Transverse colon (tissue), 4 donors: Measurements from ENCODE around the gene ZBTB16. TPM values are rescaled to one million over a fixed set of nuclear protein-coding genes. Genes with fewer than 3 reads are reported as not detected.
A peak's percentile ranks its signal among the peaks of the same experiment; 100 is the strongest.

Source experiments
- DNase-seq: peaks from one replicate; pipeline ENCODE4 v3.0.0-alpha.2; 2019
- H3K27ac ChIP-seq, 4 donors: fragments of 200-600 bp; sonication (generic); 2 replicates each; pipeline ENCODE4 v1.5.1; 2016 to 2018; ENCODE audit warnings: inconsistent platforms in 4 of 4
- H3K27me3 ChIP-seq: fragments of 200-600 bp; sonication (generic); 2 replicates; pipeline ENCODE4 v1.5.1; 2017; ENCODE audit warnings: inconsistent platforms
- H3K36me3 ChIP-seq, 4 donors: fragments of 200-600 bp; sonication (generic); 2 replicates each; pipeline ENCODE4 v1.5.1; 2017 to 2019; ENCODE audit warnings: inconsistent platforms in 4 of 4
- H3K4me1 ChIP-seq, 4 donors: fragments of 200-600 bp; sonication (generic); 2 replicates each; pipeline ENCODE4 v1.5.1; 2017 to 2020; ENCODE audit warnings: inconsistent platforms in 4 of 4
- H3K4me3 ChIP-seq, 4 donors: fragments of 200-600 bp; sonication (generic); 1 replicate in 1 of 4; 2 replicates in 3 of 4; pipeline versions ENCODE4 v1.5.1 to v1.6.1; 2017 to 2019; ENCODE audit warnings: inconsistent platforms in 4 of 4
- H3K9me3 ChIP-seq, 2 donors: fragments of 200-600 bp; sonication (generic); 2 replicates each; pipeline ENCODE4 v1.5.1; 2017 to 2019; ENCODE audit warnings: inconsistent platforms in 2 of 2
- CTCF ChIP-seq, 5 experiments: fragments of 200-600 bp in 3 of 5; fragments of 450-650 bp in 2 of 5; sonication (generic) in 3 of 5; IDR thresholded peaks; 1 replicate in 2 of 5; 2 replicates in 3 of 5; pipeline ENCODE4 v1.5.1; 2016 to 2017; ENCODE audit warnings: antibody characterized with exemption in 5 of 5, inconsistent platforms in 3 of 5, mild to moderate bottlenecking in 2 of 5, moderate library complexity in 1 of 5
- EP300 ChIP-seq: sonication (generic); formaldehyde crosslinking; IDR thresholded peaks from one replicate; pipeline ENCODE4 v1.6.1; 2017; ENCODE audit warnings: antibody characterized with exemption, low read depth
- POLR2A ChIP-seq: fragments of 450-650 bp; IDR thresholded peaks from one replicate; pipeline ENCODE4 v1.6.1; 2016; ENCODE audit warnings: antibody characterized with exemption, mild to moderate bottlenecking, moderate library complexity
- POLR2AphosphoS5 ChIP-seq, 3 donors: sonication (generic); formaldehyde crosslinking; IDR thresholded peaks; one replicate each; pipeline ENCODE4 v1.6.1; 2016; ENCODE audit warnings: antibody characterized with exemption in 3 of 3
- WGBS, 2 donors: methylation state at CpG; one replicate each; pipeline ENCODE4 v1.1.5; 2018; ENCODE audit warnings: low coverage in 1 of 2; 5-methylcytosine and 5-hydroxymethylcytosine counted together
- in situ Hi-C, 4 donors: fragments of 200-750 bp; cut with MboI; loops; one replicate each; pipeline versions ENCODE4 v1.15.0 to v1.15.1; 2017; ENCODE audit warnings: low sequenced_read_pairs in 3 of 4, low pct_ligation_motif_present in 1 of 4, low pct_unique_long_range_greater_than_20kb in 1 of 4
- intact Hi-C: fragments of 100-400 bp; cut with DNase I; formaldehyde crosslinking; loops from one replicate; pipeline ENCODE4 v1.15.1; 2023; ENCODE audit warnings: low total_unique reads
- total RNA-seq, 4 donors: library from RNA; depleted of rRNA; stranded (reverse); fragments of >200 nt; gene quantifications; one replicate each; pipeline ENCODE4 v1.1.0, GENCODE V29; 2016

Gene ZBTB16
- total RNA-seq, 4 donors from 2014 or later: 108 to 271 (median 155) TPM

- no peak for DNase-seq
- Histone ChIP-seq H3K9me3 (no peaks in the 10 kb centered on the region), H3K4me3 (peak overlapping the region in 1 of 4 donors; percentile 22), H3K27me3 (no peaks in the 10 kb centered on the region), H3K4me1 (peaks cover 53 to 93% (median 87%) of the 10 kb centered on the region in 4 donors), H3K27ac (peak overlapping the region; percentile 39 to 48 (median 46)), H3K36me3 (no peaks in the 10 kb centered on the region)
- intact Hi-C loops: no loop called here
- 59% methylated on average over 18 of the region's 18 CpGs for WGBS, 2 donors
- TF ChIP-seq CTCF (IDR thresholded peaks at IDR 0.05): peak; percentile 51 to 64 (median 60)
- TF ChIP-seq POLR2A: no peak
- no peak for TF ChIP-seq EP300
- peak in 1 of 3 donors; percentile 41 for TF ChIP-seq POLR2AphosphoS5 (IDR thresholded peaks at IDR 0.05)
- in situ Hi-C loops: loop anchor here in 1 of 4 donors (10.0 kb wide), 1 partner anchor 109 kb away; no protein-coding TSS in a partner anchor
These were observed 16.5 kb downstream of the ZBTB16 start for GRCh38 chr11:114075891-114076441.

DNA sequence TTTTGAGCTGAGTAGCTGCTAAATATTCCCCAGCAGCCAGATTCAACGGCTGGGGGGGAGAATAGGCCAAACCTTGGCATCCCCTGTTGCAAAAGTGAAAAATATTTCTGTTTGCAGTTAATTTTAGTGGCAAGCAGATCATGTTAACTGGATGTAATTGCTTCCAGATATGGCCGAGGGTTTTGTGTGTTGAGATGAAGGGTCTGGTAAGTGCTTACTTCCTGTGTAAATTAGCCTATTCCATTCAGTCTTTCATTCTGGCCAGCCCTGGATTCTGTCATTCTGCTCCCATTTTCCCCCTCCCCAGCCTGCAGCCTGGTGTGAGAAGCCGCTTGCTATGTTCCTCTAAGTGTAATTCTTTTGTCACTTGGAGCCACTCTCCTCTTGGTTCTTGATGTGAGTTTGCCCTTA is 17.4 kb downstream of the ZBTB16 start:
- Histone ChIP-seq H3K4me1 (peaks cover 56 to 94% (median 88%) of the 10 kb centered on the region in 4 donors), H3K27me3 (no peaks in the 10 kb centered on the region), H3K36me3 (no peaks in the 10 kb centered on the region), H3K4me3 (peak overlapping the region in 1 of 4 donors; percentile 22), H3K9me3 (no peaks in the 10 kb centered on the region), H3K27ac (peak overlapping the region; percentile 66 to 76 (median 68))
- intact Hi-C loops: no loop called here
- WGBS, 2 donors: 64 to 90% methylated on average over 2 to 3 of the region's 3 CpGs
- DNase-seq: no peak
- in situ Hi-C loops: loop anchor here in 1 of 4 donors (10.0 kb wide), 1 partner anchor 108 kb away; no protein-coding TSS in a partner anchor
- TF ChIP-seq POLR2A (no peak), CTCF (IDR thresholded peaks at IDR 0.05) (no peak), POLR2AphosphoS5 (IDR thresholded peaks at IDR 0.05) (no peak), EP300 (no peak)

- Histone ChIP-seq H3K9me3 (no peaks in the 10 kb centered on the region), H3K4me3 (no peak overlapping the region), H3K27me3 (no peaks in the 10 kb centered on the region), H3K27ac (peak overlapping the region; percentile 66 to 76 (median 68)), H3K36me3 (no peaks in the 10 kb centered on the region), H3K4me1 (peaks cover 57 to 96% (median 90%) of the 10 kb centered on the region in 4 donors)
- WGBS, 2 donors: 53% methylated on average over 9 of the region's 9 CpGs; no CpG with 5 or more reads in 1 of the 2 donors
- TF ChIP-seq POLR2AphosphoS5 (IDR thresholded peaks at IDR 0.05): no peak
- TF ChIP-seq CTCF (IDR thresholded peaks at IDR 0.05): no peak
- TF ChIP-seq EP300: no peak
- no peak for TF ChIP-seq POLR2A
- intact Hi-C loops: no loop called here
- in situ Hi-C loops: loop anchor here in 1 of 4 donors (10.0 kb wide), 1 partner anchor 107 kb away; no protein-coding TSS in a partner anchor
- DNase-seq: peak; percentile 51
These were observed 18.2 kb downstream of the ZBTB16 start for GRCh38 chr11:114077482-114078305.

- intact Hi-C loops: no loop called here
- H3K4me3 ChIP-seq: no peak overlapping the region
These were observed 18.9 kb downstream of the ZBTB16 start for GRCh38 chr11:114078423-114078822.

More at GRCh38 chr11:114078423-114078822, 18.9 kb downstream of the ZBTB16 start:
- TF ChIP-seq POLR2A (no peak), EP300 (no peak), CTCF (IDR thresholded peaks at IDR 0.05) (no peak), POLR2AphosphoS5 (IDR thresholded peaks at IDR 0.05) (no peak)
- peaks cover 62 to 98% (median 95%) of the 10 kb centered on the region in 4 donors for H3K4me1 ChIP-seq
- H3K9me3 ChIP-seq: no peaks in the 10 kb centered on the region
- 64 to 80% methylated on average over 4 of the region's 4 CpGs for WGBS, 2 donors
- peaks cover 0 to 4% (median 0%) of the 10 kb centered on the region in 4 donors for H3K36me3 ChIP-seq
- in situ Hi-C loops: loop anchor here in 1 of 4 donors (10.0 kb wide), 1 partner anchor 106 kb away; no protein-coding TSS in a partner anchor
- no peak for DNase-seq
- H3K27ac ChIP-seq: peak overlapping the region; percentile 66 to 76 (median 68)
- H3K27me3 ChIP-seq: no peaks in the 10 kb centered on the region
